Measurements from ENCODE around the gene ATP6V1B1. TPM values are rescaled to one million over a fixed set of nuclear protein-coding genes. Genes with fewer than 3 reads are reported as not detected.

ATP6V1B1 gene
- total and polyA plus RNA-seq, 10 of the 15 experiments (the other 5 are each of a cell fraction or from before 2014, with no cell fraction given) = not detected

DNA sequence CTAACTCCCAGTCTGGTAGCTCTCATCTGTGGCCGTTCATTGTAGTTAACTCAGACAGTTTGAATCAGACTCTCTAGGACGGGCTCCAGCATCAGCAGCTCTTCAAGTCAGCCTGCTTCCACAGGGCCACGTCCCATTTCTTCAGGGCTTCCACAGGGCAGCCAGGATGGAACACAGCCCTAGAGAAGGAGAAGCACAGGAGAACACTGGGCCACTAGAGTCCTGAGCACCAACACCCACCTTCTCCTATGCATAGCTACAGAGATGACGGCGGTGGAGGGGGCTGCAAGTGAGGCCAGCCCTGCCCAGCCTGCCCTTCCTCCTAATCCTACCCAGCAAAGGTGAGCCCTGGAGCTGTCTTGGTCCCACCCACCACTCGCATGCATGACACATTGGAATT is 69.2 kb downstream of the ATP6V1B1 start:
- Histone ChIP-seq H4K20me1 (ENCODE audit: control insufficient read depth, insufficient read depth) (no peaks in the 10 kb centered on the region), H3K9ac (ENCODE audit: control insufficient read depth, insufficient read depth, low read length) (no peak overlapping the region), H3K9me3 (replicated peaks; ENCODE audit: control insufficient read depth, insufficient read depth, low read length) (no peaks in the 10 kb centered on the region), H2AFZ (ENCODE audit: control insufficient read depth, low read depth, low read length) (no peak overlapping the region), H3K27ac (ENCODE audit: control insufficient read depth, insufficient read depth) (no peak overlapping the region), H3K4me3 (no peak overlapping the region), H3K4me1 (ENCODE audit: control insufficient read depth, insufficient read depth, low read length) (peaks cover 9% of the 10 kb centered on the region), H3K4me2 (ENCODE audit: control insufficient read depth, insufficient read depth) (no peak overlapping the region), H3K27me3 (replicated peaks in 1 of 2; ENCODE audit: control insufficient read depth in 2 of 2, insufficient read depth in 2 of 2, low read length in 1 of 2) (no peaks in the 10 kb centered on the region), H3K36me3 (ENCODE audit: control insufficient read depth in 2 of 2, insufficient read depth in 2 of 2, low read length in 1 of 2) (no peaks in the 10 kb centered on the region), H3K79me2 (ENCODE audit: control insufficient read depth, insufficient read depth, low read length) (no peaks in the 10 kb centered on the region)
- DNase-seq (ENCODE audit: low read depth, low spot score) = no peak
- in situ Hi-C loops (cut with MboI) (no loop called here), intact Hi-C loops (cut with micrococcal nuclease; ENCODE audit: unreplicated experiment) (no loop called here)
- BruUV-seq (replicated peaks) = no TSS peak
- FAIRE-seq = no peak
- POLR2A ChIA-PET = no interaction called here
- 36% methylated on average over 6 of the region's 6 CpGs for WGBS (ENCODE audit: insufficient coverage, insufficient replicate concordance, low lambda C conversion rate, missing lambda C conversion rate)
- RAD21 ChIA-PET (ENCODE audit: unreplicated experiment) = no interaction called here
- SMC1A ChIA-PET (ENCODE audit: uncharacterized antibody, unreplicated experiment) = no interaction called here
- no peak for ATAC-seq
- no peak for TF ChIP-seq NR2C1 (IDR thresholded peaks at IDR 0.05)
- TF ChIP-seq MTA3 (IDR thresholded peaks at IDR 0.05; ENCODE audit: borderline replicate concordance, low read length) = no peak
- TF ChIP-seq ATF7 (IDR thresholded peaks at IDR 0.05; ENCODE audit: low read depth) = no peak
- TF ChIP-seq, protein P1, sequence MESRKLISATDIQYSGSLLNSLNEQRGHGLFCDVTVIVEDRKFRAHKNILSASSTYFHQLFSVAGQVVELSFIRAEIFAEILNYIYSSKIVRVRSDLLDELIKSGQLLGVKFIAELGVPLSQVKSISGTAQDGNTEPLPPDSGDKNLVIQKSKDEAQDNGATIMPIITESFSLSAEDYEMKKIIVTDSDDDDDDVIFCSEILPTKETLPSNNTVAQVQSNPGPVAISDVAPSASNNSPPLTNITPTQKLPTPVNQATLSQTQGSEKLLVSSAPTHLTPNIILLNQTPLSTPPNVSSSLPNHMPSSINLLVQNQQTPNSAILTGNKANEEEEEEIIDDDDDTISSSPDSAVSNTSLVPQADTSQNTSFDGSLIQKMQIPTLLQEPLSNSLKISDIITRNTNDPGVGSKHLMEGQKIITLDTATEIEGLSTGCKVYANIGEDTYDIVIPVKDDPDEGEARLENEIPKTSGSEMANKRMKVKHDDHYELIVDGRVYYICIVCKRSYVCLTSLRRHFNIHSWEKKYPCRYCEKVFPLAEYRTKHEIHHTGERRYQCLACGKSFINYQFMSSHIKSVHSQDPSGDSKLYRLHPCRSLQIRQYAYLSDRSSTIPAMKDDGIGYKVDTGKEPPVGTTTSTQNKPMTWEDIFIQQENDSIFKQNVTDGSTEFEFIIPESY (IDR thresholded peaks at IDR 0.05) = no peak
- TF ChIP-seq ZNF24 (IDR thresholded peaks at IDR 0.05) = no peak
- TF ChIP-seq RCOR1 (conservative IDR thresholded peaks at IDR 0.05; ENCODE audit: low read depth, low read length) = no peak
- no peak for TF ChIP-seq NFYB (IDR thresholded peaks at IDR 0.05; ENCODE audit: insufficient read depth, low read depth, low read length)
- TF ChIP-seq, protein P2, sequence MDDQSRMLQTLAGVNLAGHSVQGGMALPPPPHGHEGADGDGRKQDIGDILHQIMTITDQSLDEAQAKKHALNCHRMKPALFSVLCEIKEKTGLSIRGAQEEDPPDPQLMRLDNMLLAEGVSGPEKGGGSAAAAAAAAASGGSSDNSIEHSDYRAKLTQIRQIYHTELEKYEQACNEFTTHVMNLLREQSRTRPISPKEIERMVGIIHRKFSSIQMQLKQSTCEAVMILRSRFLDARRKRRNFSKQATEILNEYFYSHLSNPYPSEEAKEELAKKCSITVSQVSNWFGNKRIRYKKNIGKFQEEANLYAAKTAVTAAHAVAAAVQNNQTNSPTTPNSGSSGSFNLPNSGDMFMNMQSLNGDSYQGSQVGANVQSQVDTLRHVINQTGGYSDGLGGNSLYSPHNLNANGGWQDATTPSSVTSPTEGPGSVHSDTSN (IDR thresholded peaks at IDR 0.05; ENCODE audit: insufficient replicate concordance, low read depth, low read length) = no peak
- TF ChIP-seq KLF5 (IDR thresholded peaks at IDR 0.05; ENCODE audit: partially characterized antibody) = no peak
- TF ChIP-seq HDGF (IDR thresholded peaks at IDR 0.05) = no peak
- CTCF ChIA-PET = interaction anchor here (1.0 kb wide), 1 partner anchor 20 kb away, joined by 3 read pairs; no protein-coding TSS in a partner anchor

Data from GM12878 (cell line).